Islet of Langerhans (tissue), 1 donor: Measurements from ENCODE around the gene ATP13A2.

ENCODE experiments used
- FAIRE-seq: peaks from one replicate; lab custom pipeline; 2011; peaks lifted over from hg19 to GRCh38; lab: Jason Lieb, UNC

ATP13A2 gene

GRCh38 chr1:17011439-17012307 is at the start of gene ATP13A2:
ATP13A2 (minus strand) TSS chr1:17011928; CDS start chr1:17011738, 190 bp downstream.
- FAIRE-seq, result no peak

GRCh38 chr1:17061486-17061885 is 49.8 kb upstream of the ATP13A2 start:
- no peak for FAIRE-seq

GRCh38 chr1:17060306-17060749 is 48.6 kb upstream of the ATP13A2 start:
- no peak for FAIRE-seq

- FAIRE-seq, result no peak
Measured at GRCh38 chr1:17059391-17060305, 47.9 kb upstream of the ATP13A2 start.

GRCh38 chr1:17056551-17056950 is 44.8 kb upstream of the ATP13A2 start:
- no peak for FAIRE-seq

- no peak for FAIRE-seq
Measured at GRCh38 chr1:17055801-17056200, 44.1 kb upstream of the ATP13A2 start.

- peak; percentile 41 for FAIRE-seq
Measured at GRCh38 chr1:17053685-17054410, 42.1 kb upstream of the ATP13A2 start, which contains the start of gene SDHB. SDHB (minus strand) TSS chr1:17054032; CDS start chr1:17054019, 13 bp downstream.

GRCh38 chr1:17053086-17053684 is 41.5 kb upstream of the ATP13A2 start:
- no peak for FAIRE-seq

GRCh38 chr1:17052641-17053040 is 40.9 kb upstream of the ATP13A2 start:
- FAIRE-seq, result no peak

- no peak for FAIRE-seq
Measured at GRCh38 chr1:17052038-17052437, 40.3 kb upstream of the ATP13A2 start.

- no peak for FAIRE-seq
Measured at GRCh38 chr1:17047924-17048323, 36.2 kb upstream of the ATP13A2 start.

- FAIRE-seq, result no peak
Measured at GRCh38 chr1:17046334-17046657, 34.6 kb upstream of the ATP13A2 start.

GRCh38 chr1:17045634-17046333 is 34.1 kb upstream of the ATP13A2 start:
- peak; percentile 98 for FAIRE-seq

GRCh38 chr1:17045150-17045549 is 33.4 kb upstream of the ATP13A2 start:
- FAIRE-seq, result no peak

GRCh38 chr1:17043676-17044075 is 31.9 kb upstream of the ATP13A2 start:
- no peak for FAIRE-seq

GRCh38 chr1:17040135-17040534 is 28.4 kb upstream of the ATP13A2 start:
- FAIRE-seq, result no peak

- FAIRE-seq, result no peak
Measured at GRCh38 chr1:17039522-17039921, 27.8 kb upstream of the ATP13A2 start.

- no peak for FAIRE-seq
Measured at GRCh38 chr1:17033481-17033880, 21.8 kb upstream of the ATP13A2 start.

- no peak for FAIRE-seq
Measured at GRCh38 chr1:17032741-17033140, 21.0 kb upstream of the ATP13A2 start.

- FAIRE-seq, result no peak
Measured at GRCh38 chr1:17031436-17031835, 19.7 kb upstream of the ATP13A2 start.

- no peak for FAIRE-seq
Measured at GRCh38 chr1:17030206-17030605, 18.5 kb upstream of the ATP13A2 start.
